ENCODE results near the gene PLIN4. TPM values are rescaled to one million over a fixed set of nuclear protein-coding genes. Genes with fewer than 3 reads are reported as not detected.

PLIN4 gene
- total and polyA plus RNA-seq, 9 of the 15 experiments (the other 6 are each of a cell fraction or from before 2014, with no cell fraction given), result 0.04 to 0.16 (median 0.07) TPM; not detected in 3

DNA sequence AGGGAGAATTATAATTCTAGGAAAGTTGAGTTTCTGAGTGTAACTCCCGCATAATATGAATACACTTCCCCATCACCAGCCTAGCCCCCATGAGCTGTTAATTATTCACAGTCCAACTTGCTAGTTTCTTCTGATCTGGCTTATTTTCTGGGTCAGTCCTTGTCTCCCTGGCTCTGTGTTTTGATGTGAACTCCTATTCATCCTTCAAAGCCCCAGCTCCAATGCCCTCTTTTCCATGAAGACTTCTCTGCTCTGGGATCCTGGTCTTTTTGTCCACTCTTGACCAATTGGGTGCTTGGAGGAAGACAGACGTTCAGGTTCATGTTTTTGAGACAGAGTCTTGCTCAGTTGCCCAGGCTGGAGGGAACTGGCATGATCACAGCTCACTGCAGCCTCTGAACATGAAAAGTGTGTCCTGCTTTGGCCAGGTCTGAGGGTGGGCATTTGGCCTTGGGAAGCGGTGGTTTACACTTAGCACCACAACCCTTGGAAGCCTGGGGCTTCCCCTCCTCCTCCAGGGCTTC, 20.9 kb upstream of the PLIN4 start:
- BruUV-seq (replicated peaks), result no TSS peak
- no peaks in the 10 kb centered on the region for H4K20me1 ChIP-seq (replicated peaks; ENCODE audit: control insufficient read depth, insufficient read depth, low read length)
- ChIA-PET CTCF (ENCODE audit: low intra/inter-chr PET ratio) (no interaction called here), POLR2A (interaction anchor here (0.6 to 0.8 kb wide), 5 partner anchors 8 to 86 kb away, joined by 3 to 4 read pairs (median 3); no protein-coding TSS in a partner anchor)
- peak overlapping the region; percentile 48 for H3K4me3 ChIP-seq
- H3K4me2 ChIP-seq (ENCODE audit: insufficient read depth, low read length), result peak overlapping the region; percentile 92
- peaks cover 14 to 56% of the 10 kb centered on the region in 2 experiments; a peak in 4 of 5 replicates for H3K4me1 ChIP-seq (replicated peaks in 1 of 2; ENCODE audit: control insufficient read depth in 2 of 2, insufficient read depth in 2 of 2, low read length in 2 of 2)
- intact Hi-C loops (cut with micrococcal nuclease), result no loop called here
- peak; percentile 6; the same call in 1 of the 2 replicates for TF ChIP-seq ZNF583 (CRISPR knock-in tag; IDR thresholded peaks at IDR 0.05)
- TF ChIP-seq ZNF121 (CRISPR knock-in tag; conservative IDR thresholded peaks at IDR 0.05), result peak; percentile 83
- no peak for TF ChIP-seq NR2C1 (IDR thresholded peaks at IDR 0.05)
- TF ChIP-seq NR2C1 (tag; IDR thresholded peaks at IDR 0.05), result no peak
- H3K36me3 ChIP-seq (ENCODE audit: control insufficient read depth, insufficient read depth, low read length), result peaks cover 9% of the 10 kb centered on the region; the same call in 1 of the 3 replicates
- H3K79me2 ChIP-seq (ENCODE audit: control insufficient read depth, insufficient read depth, low read length), result peaks cover 33% of the 10 kb centered on the region; the same call in 2 of the 3 replicates
- whole genome bisulfite sequencing (ENCODE audit: insufficient coverage, low coverage, missing lambda C conversion rate), result 14% methylated on average over 3 of the region's 3 CpGs
- peak overlapping the region; percentile 72 to 90 for H3K9ac ChIP-seq (ENCODE audit: insufficient read depth in 1 of 2, low read depth in 2 of 2, low read length in 2 of 2)
- in situ Hi-C loops (cut with MboI), result no loop called here
- H3K9me3 ChIP-seq (replicated peaks; ENCODE audit: control insufficient read depth, insufficient read depth, low read depth, low read length), result no peaks in the 10 kb centered on the region
- no peaks in the 10 kb centered on the region for H3K9me1 ChIP-seq (ENCODE audit: control insufficient read depth, insufficient read depth, low read length)
- ATAC-seq, result no peak
- H3K27ac ChIP-seq (ENCODE audit: extremely low read depth, low read depth, low read length), result peak overlapping the region; percentile 82
- no peaks in the 10 kb centered on the region; a peak in 1 of 5 replicates for H3K27me3 ChIP-seq (ENCODE audit: control insufficient read depth in 2 of 2, insufficient read depth in 2 of 2, low read length in 2 of 2)
- H2AFZ ChIP-seq (ENCODE audit: low read depth, low read length), result peak overlapping the region; percentile 94
- DNase-seq (ENCODE audit: extremely low read depth in 1 of 4, low spot score in 3 of 4), result no peak
- no peak for FAIRE-seq

DNA sequence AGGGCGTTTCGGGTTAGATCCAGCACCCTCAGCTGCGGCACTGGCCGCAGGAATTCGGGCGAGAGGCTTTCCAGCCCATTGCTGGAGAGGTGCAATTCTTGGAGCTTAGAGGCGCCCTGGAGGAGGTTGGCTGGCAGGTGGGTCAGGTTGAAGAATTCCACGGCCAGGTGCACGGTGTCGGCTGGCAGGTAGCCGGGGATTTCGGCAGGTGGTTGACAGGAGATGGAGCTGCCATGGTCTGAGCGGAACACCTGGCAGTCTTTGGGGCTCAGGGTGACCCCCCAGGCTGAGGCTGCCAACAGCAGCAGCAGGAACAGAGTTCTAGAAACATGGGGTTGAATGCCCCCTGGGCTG, 20.3 kb upstream of the PLIN4 start:
- POLR2A ChIA-PET, result interaction anchor here (0.7 kb wide), 1 partner anchor 84 kb away, joined by 3 read pairs; no protein-coding TSS in a partner anchor
- Histone ChIP-seq H3K9ac (ENCODE audit: insufficient read depth in 1 of 2, low read depth in 2 of 2, low read length in 2 of 2) (peak overlapping the region in 1 of 2 experiments; percentile 83; a peak in 1 of 4 replicates), H3K27ac (ENCODE audit: extremely low read depth, low read depth, low read length) (no peak overlapping the region), H3K36me3 (ENCODE audit: control insufficient read depth, insufficient read depth, low read length) (peaks cover 9% of the 10 kb centered on the region; the same call in 1 of the 3 replicates), H3K27me3 (ENCODE audit: control insufficient read depth in 2 of 2, insufficient read depth in 2 of 2, low read length in 2 of 2) (no peaks in the 10 kb centered on the region; a peak in 1 of 5 replicates), H3K4me1 (replicated peaks in 1 of 2; ENCODE audit: control insufficient read depth in 2 of 2, insufficient read depth in 2 of 2, low read length in 2 of 2) (peaks cover 14 to 55% of the 10 kb centered on the region in 2 experiments; a peak in 4 of 5 replicates), H3K4me3 (no peak overlapping the region), H3K79me2 (ENCODE audit: control insufficient read depth, insufficient read depth, low read length) (peaks cover 33% of the 10 kb centered on the region; the same call in 2 of the 3 replicates), H4K20me1 (replicated peaks; ENCODE audit: control insufficient read depth, insufficient read depth, low read length) (no peaks in the 10 kb centered on the region), H3K4me2 (ENCODE audit: insufficient read depth, low read length) (peak overlapping the region; percentile 92), H3K9me3 (replicated peaks; ENCODE audit: control insufficient read depth, insufficient read depth, low read depth, low read length) (no peaks in the 10 kb centered on the region), H2AFZ (ENCODE audit: low read depth, low read length) (no peak overlapping the region), H3K9me1 (ENCODE audit: control insufficient read depth, insufficient read depth, low read length) (no peaks in the 10 kb centered on the region)
- intact Hi-C loops (cut with micrococcal nuclease) (no loop called here), in situ Hi-C loops (cut with MboI) (no loop called here)
- FAIRE-seq (no peak), DNase-seq (ENCODE audit: extremely low read depth in 1 of 4, low spot score in 3 of 4) (no peak), ATAC-seq (no peak)
- CTCF ChIA-PET (ENCODE audit: low intra/inter-chr PET ratio), result no interaction called here
- no TSS peak for BruUV-seq (replicated peaks)
- 92% methylated on average over 13 of the region's 13 CpGs for WGBS (ENCODE audit: insufficient coverage, low coverage, missing lambda C conversion rate)
- no peak for TF ChIP-seq NR2C1 (IDR thresholded peaks at IDR 0.05)
- no peak for TF ChIP-seq NR2C1 (tag; IDR thresholded peaks at IDR 0.05)
- no peak for TF ChIP-seq HDAC2 (IDR thresholded peaks at IDR 0.05)
- TF ChIP-seq SMAD3 (CRISPR knock-in tag; conservative IDR thresholded peaks at IDR 0.05), result no peak
- TF ChIP-seq, protein P1, sequence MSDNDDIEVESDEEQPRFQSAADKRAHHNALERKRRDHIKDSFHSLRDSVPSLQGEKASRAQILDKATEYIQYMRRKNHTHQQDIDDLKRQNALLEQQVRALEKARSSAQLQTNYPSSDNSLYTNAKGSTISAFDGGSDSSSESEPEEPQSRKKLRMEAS (CRISPR knock-in tag; IDR thresholded peaks at IDR 0.05), result no peak
- no peak for TF ChIP-seq ZBTB7A (IDR thresholded peaks at IDR 0.05; ENCODE audit: borderline replicate concordance, control insufficient read depth, low read depth, low read length)
- no peak for TF ChIP-seq EZH2 (IDR thresholded peaks at IDR 0.05; ENCODE audit: borderline replicate concordance, low read depth, low read length)
- no peak for TF ChIP-seq POLR2A (conservative IDR thresholded peaks at IDR 0.05)
- no peak for TF ChIP-seq ZNF347 (CRISPR knock-in tag; IDR thresholded peaks at IDR 0.05; ENCODE audit: low read depth)
- no peak for TF ChIP-seq STAT5B (CRISPR knock-in tag; IDR thresholded peaks at IDR 0.05)
- TF ChIP-seq, protein P2, sequence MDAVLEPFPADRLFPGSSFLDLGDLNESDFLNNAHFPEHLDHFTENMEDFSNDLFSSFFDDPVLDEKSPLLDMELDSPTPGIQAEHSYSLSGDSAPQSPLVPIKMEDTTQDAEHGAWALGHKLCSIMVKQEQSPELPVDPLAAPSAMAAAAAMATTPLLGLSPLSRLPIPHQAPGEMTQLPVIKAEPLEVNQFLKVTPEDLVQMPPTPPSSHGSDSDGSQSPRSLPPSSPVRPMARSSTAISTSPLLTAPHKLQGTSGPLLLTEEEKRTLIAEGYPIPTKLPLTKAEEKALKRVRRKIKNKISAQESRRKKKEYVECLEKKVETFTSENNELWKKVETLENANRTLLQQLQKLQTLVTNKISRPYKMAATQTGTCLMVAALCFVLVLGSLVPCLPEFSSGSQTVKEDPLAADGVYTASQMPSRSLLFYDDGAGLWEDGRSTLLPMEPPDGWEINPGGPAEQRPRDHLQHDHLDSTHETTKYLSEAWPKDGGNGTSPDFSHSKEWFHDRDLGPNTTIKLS (IDR thresholded peaks at IDR 0.05; ENCODE audit: borderline replicate concordance, low read depth), result no peak
- TF ChIP-seq MCM2 (IDR thresholded peaks at IDR 0.05; ENCODE audit: low read depth), result no peak
- no peak for TF ChIP-seq CREBBP (IDR thresholded peaks at IDR 0.05; ENCODE audit: low read depth, low read length)

Data from K562 (cell line).